MM.1S (cell line): ENCODE measurements around the gene ARHGAP1.

Experiments
- EZH2 ChIP-seq: fragments of 300-600 bp; sonication (generic); optimal IDR thresholded peaks from 2 replicates; pipeline ENCODE3; 2017; ENCODE audit warnings: low read depth, mild to moderate bottlenecking, antibody characterized with exemption, low read length, mixed read lengths
- EZH2phosphoT487 ChIP-seq: fragments of 300-600 bp; sonication (generic); IDR thresholded peaks from 2 replicates; pipeline ENCODE4 v1.6.1; 2018; ENCODE audit warnings: antibody characterized with exemption, low read length
- TF ChIP-seq, protein P1 (sequence below): fragments of 300-600 bp; sonication (generic); IDR thresholded peaks from 2 replicates; pipeline ENCODE4 v1.5.1; 2016; ENCODE audit warnings: antibody characterized with exemption, low read length, mixed read lengths

DNA sequence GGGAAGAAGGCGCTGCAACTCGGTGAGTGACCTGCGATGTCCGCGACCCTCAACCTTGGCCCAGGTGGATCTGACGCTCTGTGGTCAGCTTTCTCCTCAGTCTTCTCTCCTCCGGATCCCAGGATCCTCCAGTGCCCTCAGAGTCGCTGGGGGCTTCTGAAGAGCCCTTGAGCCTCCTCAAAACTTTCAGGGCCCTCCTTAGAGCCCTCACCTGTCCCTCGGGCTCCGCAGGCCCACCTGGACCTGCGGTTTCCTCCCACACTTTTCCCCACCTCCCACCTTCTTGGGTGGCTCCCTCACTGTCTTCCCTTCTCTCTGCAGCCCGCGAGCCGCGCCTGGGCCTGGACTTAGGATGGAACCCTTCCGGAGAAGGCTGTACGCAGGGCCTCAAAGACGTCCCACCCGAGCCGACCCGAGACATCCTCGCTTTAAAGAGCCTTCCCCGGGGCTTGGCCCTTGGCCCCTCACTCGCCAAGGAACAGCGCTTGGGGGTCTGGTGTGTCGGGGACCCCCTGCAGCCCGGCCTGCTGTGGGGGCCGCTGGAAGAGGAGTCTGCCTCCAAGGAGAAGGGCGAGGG, 747 bp upstream of the ARHGAP1 start:
- TF ChIP-seq, protein P1, sequence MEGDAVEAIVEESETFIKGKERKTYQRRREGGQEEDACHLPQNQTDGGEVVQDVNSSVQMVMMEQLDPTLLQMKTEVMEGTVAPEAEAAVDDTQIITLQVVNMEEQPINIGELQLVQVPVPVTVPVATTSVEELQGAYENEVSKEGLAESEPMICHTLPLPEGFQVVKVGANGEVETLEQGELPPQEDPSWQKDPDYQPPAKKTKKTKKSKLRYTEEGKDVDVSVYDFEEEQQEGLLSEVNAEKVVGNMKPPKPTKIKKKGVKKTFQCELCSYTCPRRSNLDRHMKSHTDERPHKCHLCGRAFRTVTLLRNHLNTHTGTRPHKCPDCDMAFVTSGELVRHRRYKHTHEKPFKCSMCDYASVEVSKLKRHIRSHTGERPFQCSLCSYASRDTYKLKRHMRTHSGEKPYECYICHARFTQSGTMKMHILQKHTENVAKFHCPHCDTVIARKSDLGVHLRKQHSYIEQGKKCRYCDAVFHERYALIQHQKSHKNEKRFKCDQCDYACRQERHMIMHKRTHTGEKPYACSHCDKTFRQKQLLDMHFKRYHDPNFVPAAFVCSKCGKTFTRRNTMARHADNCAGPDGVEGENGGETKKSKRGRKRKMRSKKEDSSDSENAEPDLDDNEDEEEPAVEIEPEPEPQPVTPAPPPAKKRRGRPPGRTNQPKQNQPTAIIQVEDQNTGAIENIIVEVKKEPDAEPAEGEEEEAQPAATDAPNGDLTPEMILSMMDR: no peak
- no peak for TF ChIP-seq EZH2phosphoT487
- TF ChIP-seq EZH2: no peak
